Endothelial cell of umbilical vein (primary cell): Measurements from ENCODE around the gene SLC36A2. TPM values are rescaled to one million over a fixed set of nuclear protein-coding genes. Genes with fewer than 3 reads are reported as not detected.

Source experiments
- BruUV-seq: library from RNA; stranded (reverse); fragments of 400-500 nt; replicated peaks from 2 replicates; lab custom pipeline; 2021; lab: Mats Ljungman, UMichigan
- CTCF ChIA-PET: fragments of 300-600, 350-600 bp; sonication (Branson Sonifier 250); formaldehyde crosslinking; loops from one replicate; lab custom pipeline; 2021; ENCODE audit warnings: antibody characterized with exemption, inconsistent platforms; lab: Charles Lee
- POLR2A ChIA-PET: fragments of 300-600, 350-600 bp; sonication (Branson Sonifier 250); formaldehyde crosslinking; loops from one replicate; lab custom pipeline; 2021; ENCODE audit warnings: antibody characterized with exemption, inconsistent platforms; lab: Charles Lee
- DNase-seq: peaks from one replicate; pipeline ENCODE4 v3.0.0-alpha.2; 2011; ENCODE audit warnings: low read depth, low spot score
- FAIRE-seq: peaks from 2 replicates; lab custom pipeline; 2011; peaks lifted over from hg19 to GRCh38; lab: Jason Lieb, UNC
- H2AFZ ChIP-seq: 2 replicates; pipeline ENCODE4 v1.6.0; 2012; ENCODE audit warnings: low read depth, low read length, control low read depth, inconsistent platforms
- H3K27ac ChIP-seq: 2 replicates; pipeline ENCODE4 v1.5.1; 2011; ENCODE audit warnings: low read depth, mild to moderate bottlenecking, control low read depth, low read length, moderate library complexity; ENCODE audit not compliant: insufficient read depth
- H3K27me3 ChIP-seq, 2 experiments: 2 replicates each; pipeline versions ENCODE4 v1.6.0 to v1.6.1; 2011; ENCODE audit warnings: low read length in 2 of 2, mixed read lengths in 1 of 2; ENCODE audit not compliant: control insufficient read depth in 2 of 2, insufficient read depth in 2 of 2
- H3K36me3 ChIP-seq, 2 experiments: 2 replicates in 1 of 2; 3 replicates in 1 of 2; pipeline ENCODE4 v1.5.1; 2011; ENCODE audit warnings: low read length in 2 of 2, mild to moderate bottlenecking in 1 of 2, moderate library complexity in 1 of 2; ENCODE audit not compliant: control insufficient read depth in 2 of 2, insufficient read depth in 2 of 2; ENCODE audit errors: extremely low read depth in 1 of 2
- H3K4me1 ChIP-seq: 3 replicates; pipeline ENCODE4 v1.5.1; 2011; ENCODE audit warnings: mild to moderate bottlenecking, low read length; ENCODE audit not compliant: control insufficient read depth, insufficient read depth; ENCODE audit errors: extremely low read depth
- H3K4me2 ChIP-seq: 2 replicates; pipeline ENCODE4 v1.6.1; 2011; ENCODE audit warnings: low read length, control low read depth, mixed read lengths; ENCODE audit not compliant: insufficient read depth
- H3K4me3 ChIP-seq, 3 experiments: fragments of 200-600 bp in 1 of 3; sonication (generic), shearing (Covaris generic) in 1 of 3; replicated peaks in 1 of 3; 2 replicates each; pipeline ENCODE4 v1.5.1; 2011 to 2016; ENCODE audit warnings: control low read depth in 3 of 3, low read length in 3 of 3, mild to moderate bottlenecking in 2 of 3, inconsistent platforms in 1 of 3, low read depth in 1 of 3, moderate library complexity in 1 of 3; ENCODE audit not compliant: insufficient read depth in 1 of 3
- H3K79me2 ChIP-seq: 2 replicates; pipeline ENCODE4 v1.6.0; 2012; ENCODE audit warnings: low read length, inconsistent platforms; ENCODE audit not compliant: control insufficient read depth, insufficient read depth
- H3K9ac ChIP-seq: replicated peaks from 2 replicates; pipeline ENCODE3; 2011; ENCODE audit warnings: low read length, control low read depth; ENCODE audit not compliant: insufficient read depth; ENCODE audit errors: extremely low read depth
- H3K9me1 ChIP-seq: replicated peaks from 3 replicates; pipeline ENCODE4 v1.6.0; 2011; ENCODE audit warnings: mild to moderate bottlenecking, low read length; ENCODE audit not compliant: control insufficient read depth, insufficient read depth; ENCODE audit errors: extremely low read depth
- H3K9me3 ChIP-seq: replicated peaks from 2 replicates; pipeline ENCODE4 v1.5.1; 2012; ENCODE audit warnings: low read length, inconsistent platforms; ENCODE audit not compliant: control insufficient read depth, insufficient read depth
- H4K20me1 ChIP-seq: replicated peaks from 2 replicates; pipeline ENCODE3; 2011; ENCODE audit warnings: mild to moderate bottlenecking, low read length; ENCODE audit not compliant: control insufficient read depth, insufficient read depth; ENCODE audit errors: extremely low read depth
- EZH2 ChIP-seq: IDR thresholded peaks from 2 replicates; pipeline ENCODE4 v1.6.1; 2012; ENCODE audit warnings: borderline replicate concordance, low read depth, mild to moderate bottlenecking, moderate library complexity, low read length, inconsistent platforms; ENCODE audit not compliant: severe bottlenecking
- FOS ChIP-seq: IDR thresholded peaks from 2 replicates; pipeline ENCODE4 v1.6.1; 2011; ENCODE audit warnings: mild to moderate bottlenecking, low read length, moderate library complexity, borderline replicate concordance; ENCODE audit not compliant: insufficient read depth
- GATA2 ChIP-seq: IDR thresholded peaks from 2 replicates; pipeline ENCODE4 v1.7.0; 2011; ENCODE audit warnings: low read depth, mild to moderate bottlenecking, moderate library complexity, mixed read lengths, low read length; ENCODE audit not compliant: insufficient read length, insufficient read depth
- JUN ChIP-seq: IDR thresholded peaks from 2 replicates; pipeline ENCODE4 v1.6.1; 2011; ENCODE audit warnings: borderline replicate concordance, low read depth; ENCODE audit not compliant: insufficient read length, insufficient read depth
- MYC ChIP-seq: IDR thresholded peaks from one replicate; pipeline ENCODE4 v1.6.1; 2011; ENCODE audit warnings: mild to moderate bottlenecking, low read depth, low read length
- POLR2A ChIP-seq: IDR thresholded peaks from 2 replicates; pipeline ENCODE4 v1.6.1; 2012; ENCODE audit warnings: low read depth, mild to moderate bottlenecking, control low read depth, low read length
- POLR2AphosphoS5 ChIP-seq: IDR thresholded peaks from 2 replicates; pipeline ENCODE4 v1.6.1; 2012; ENCODE audit warnings: low read depth, mild to moderate bottlenecking, control low read depth, low read length, moderate library complexity; ENCODE audit not compliant: insufficient read depth
- dilution Hi-C: fragments of 300-500 bp; cut with MboI; formaldehyde crosslinking; loops from one replicate; pipeline ENCODE4 v1.15.0; 2019; ENCODE audit warnings: low sequenced_read_pairs; ENCODE audit not compliant: extremely low pct_ligation_motif_present
- intact Hi-C: fragments of 100-400 bp; cut with micrococcal nuclease; formaldehyde crosslinking; loops from one replicate; pipeline ENCODE4 v1.10.0; 2022
- polyA plus RNA-seq, 4 experiments: library from polyadenylated mRNA; depleted of rRNA in 3 of 4; stranded (reverse) in 3 of 4; unstranded in 1 of 4; fragments of >200 nt; gene quantifications; 2 replicates each; pipeline versions ENCODE4 v1.2.1 to v1.2.3, GENCODE V29; 2011 to 2012; ENCODE audit warnings: missing spikeins in 1 of 4
- total RNA-seq: library from RNA; stranded (reverse); gene quantifications from 2 replicates; pipeline ENCODE4 v1.2.3, GENCODE V29; 2021
- TF ChIP-seq, protein P1 (sequence below): IDR thresholded peaks from 2 replicates; pipeline ENCODE4 v1.6.1; 2011; ENCODE audit not compliant: insufficient read depth, insufficient read length
- TF ChIP-seq, protein P2 (sequence below), 2 donors: IDR thresholded peaks; 1 replicate in 1 of 2; 2 replicates in 1 of 2; pipeline ENCODE4 v1.5.1; 2011; ENCODE audit warnings: low read length in 2 of 2, mild to moderate bottlenecking in 2 of 2, moderate library complexity in 2 of 2, control low read depth in 1 of 2, inconsistent platforms in 1 of 2, low read depth in 1 of 2; ENCODE audit not compliant: insufficient read depth in 1 of 2; ENCODE audit errors: extremely low read depth in 1 of 2

Gene SLC36A2
- total and polyA plus RNA-seq, 2 donors (not counting 3 experiments of a cell fraction or from before 2014, with no cell fraction given): not detected

DNA sequence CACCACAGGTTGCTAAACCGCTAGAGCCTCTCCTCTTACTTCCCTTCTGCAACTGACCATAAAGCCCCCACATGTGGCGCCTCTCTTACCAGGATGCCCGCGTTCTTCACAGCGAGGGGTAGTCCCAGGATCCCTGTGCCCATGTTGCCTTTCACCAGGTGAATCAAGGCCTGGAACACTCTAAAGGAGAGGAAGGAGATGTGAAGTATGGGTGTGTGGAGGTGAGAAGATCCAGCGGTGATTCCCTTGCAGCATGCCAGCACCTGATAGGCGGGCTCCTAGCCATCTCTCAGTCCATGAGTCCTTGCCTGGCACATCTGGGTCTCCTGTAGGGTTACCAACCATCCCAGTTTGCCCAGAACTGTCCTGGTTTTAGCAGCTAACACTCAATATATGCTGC lies 3.3 kb downstream of the SLC36A2 start:
- no TSS peak for BruUV-seq
- Histone ChIP-seq H3K4me1 (no peaks in the 10 kb centered on the region), H3K4me3 (no peak overlapping the region), H3K36me3 (no peaks in the 10 kb centered on the region), H3K27ac (no peak overlapping the region), H3K27me3 (peaks cover 0 to 3% of the 10 kb centered on the region in 2 experiments), H3K79me2 (no peaks in the 10 kb centered on the region), H3K9me3 (no peaks in the 10 kb centered on the region), H4K20me1 (no peaks in the 10 kb centered on the region), H3K4me2 (no peak overlapping the region), H3K9ac (no peak overlapping the region), H2AFZ (no peak overlapping the region), H3K9me1 (no peaks in the 10 kb centered on the region)
- dilution Hi-C loops: no loop called here
- ChIA-PET POLR2A (no interaction called here), CTCF (no interaction called here)
- DNase-seq (no peak), FAIRE-seq (no peak)
- intact Hi-C loops: no loop called here
- TF ChIP-seq, protein P1, sequence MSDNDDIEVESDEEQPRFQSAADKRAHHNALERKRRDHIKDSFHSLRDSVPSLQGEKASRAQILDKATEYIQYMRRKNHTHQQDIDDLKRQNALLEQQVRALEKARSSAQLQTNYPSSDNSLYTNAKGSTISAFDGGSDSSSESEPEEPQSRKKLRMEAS: no peak

DNA sequence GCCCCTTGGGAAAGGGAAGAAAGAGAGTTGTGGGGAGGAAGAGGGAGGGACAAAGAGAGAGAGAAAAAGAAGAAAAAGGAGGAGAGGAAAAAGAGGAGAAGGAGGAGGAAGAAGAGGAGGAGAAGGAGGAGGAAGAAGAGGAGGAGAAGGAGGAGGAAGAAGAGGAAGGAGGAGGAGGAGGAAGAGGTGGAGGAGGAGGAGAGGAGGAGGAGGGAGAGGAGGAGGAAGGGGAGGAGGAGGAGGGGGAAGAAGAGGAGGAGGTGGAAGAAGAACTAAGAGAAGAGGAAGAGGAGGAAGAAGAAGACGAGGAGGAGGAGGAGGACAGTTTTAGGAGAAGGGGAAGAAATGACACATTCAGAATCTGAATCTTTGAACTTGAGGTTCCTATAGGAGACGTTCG lies 7.4 kb downstream of the SLC36A2 start:
- Histone ChIP-seq H3K4me1 (no peaks in the 10 kb centered on the region), H2AFZ (no peak overlapping the region), H3K27ac (no peak overlapping the region), H3K36me3 (no peaks in the 10 kb centered on the region), H4K20me1 (no peaks in the 10 kb centered on the region), H3K4me2 (no peak overlapping the region), H3K9me3 (no peaks in the 10 kb centered on the region), H3K79me2 (no peaks in the 10 kb centered on the region), H3K27me3 (no peaks in the 10 kb centered on the region), H3K4me3 (no peak overlapping the region), H3K9me1 (no peaks in the 10 kb centered on the region), H3K9ac (no peak overlapping the region)
- FAIRE-seq (no peak), DNase-seq (no peak)
- CTCF ChIA-PET: no interaction called here
- no TSS peak for BruUV-seq
- intact Hi-C loops: no loop called here
- TF ChIP-seq POLR2A (no peak), MYC (no peak), JUN (no peak), EZH2 (no peak), POLR2AphosphoS5 (no peak), GATA2 (no peak), FOS (no peak)
- TF ChIP-seq, protein P1: no peak
- TF ChIP-seq, protein P2, sequence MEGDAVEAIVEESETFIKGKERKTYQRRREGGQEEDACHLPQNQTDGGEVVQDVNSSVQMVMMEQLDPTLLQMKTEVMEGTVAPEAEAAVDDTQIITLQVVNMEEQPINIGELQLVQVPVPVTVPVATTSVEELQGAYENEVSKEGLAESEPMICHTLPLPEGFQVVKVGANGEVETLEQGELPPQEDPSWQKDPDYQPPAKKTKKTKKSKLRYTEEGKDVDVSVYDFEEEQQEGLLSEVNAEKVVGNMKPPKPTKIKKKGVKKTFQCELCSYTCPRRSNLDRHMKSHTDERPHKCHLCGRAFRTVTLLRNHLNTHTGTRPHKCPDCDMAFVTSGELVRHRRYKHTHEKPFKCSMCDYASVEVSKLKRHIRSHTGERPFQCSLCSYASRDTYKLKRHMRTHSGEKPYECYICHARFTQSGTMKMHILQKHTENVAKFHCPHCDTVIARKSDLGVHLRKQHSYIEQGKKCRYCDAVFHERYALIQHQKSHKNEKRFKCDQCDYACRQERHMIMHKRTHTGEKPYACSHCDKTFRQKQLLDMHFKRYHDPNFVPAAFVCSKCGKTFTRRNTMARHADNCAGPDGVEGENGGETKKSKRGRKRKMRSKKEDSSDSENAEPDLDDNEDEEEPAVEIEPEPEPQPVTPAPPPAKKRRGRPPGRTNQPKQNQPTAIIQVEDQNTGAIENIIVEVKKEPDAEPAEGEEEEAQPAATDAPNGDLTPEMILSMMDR (IDR thresholded peaks at IDR 0.05; ENCODE audit: extremely low read depth in 1 of 2, insufficient read depth in 1 of 2, low read depth in 1 of 2, low read length in 2 of 2): no peak
- POLR2A ChIA-PET: no interaction called here
- dilution Hi-C loops: no loop called here
